Neural progenitor cell (in vitro differentiated cells): ENCODE results near the gene MEGF6. TPM values are rescaled to one million over a fixed set of nuclear protein-coding genes. Genes with fewer than 3 reads are reported as not detected.

ENCODE experiments used
- DNase-seq: peaks from one replicate; pipeline ENCODE4 v3.0.0-alpha.2; 2016; ENCODE audit warnings: low spot score
- H2AFZ ChIP-seq: fragments of 200-600 bp; sonication (generic); replicated peaks from 2 replicates; pipeline ENCODE4 v1.6.1; 2016; ENCODE audit warnings: antibody characterized with exemption
- H3F3A ChIP-seq: fragments of 200-600 bp; sonication (generic); 2 replicates; pipeline ENCODE4 v1.6.1; 2016; ENCODE audit warnings: antibody characterized with exemption, low read depth
- H3K27ac ChIP-seq: fragments of 200-600 bp; sonication (generic); 2 replicates; pipeline ENCODE4 v1.5.1; 2016; ENCODE audit warnings: mild to moderate bottlenecking
- H3K27me3 ChIP-seq: fragments of 200-600 bp; sonication (generic); 2 replicates; pipeline ENCODE4 v1.6.1; 2016; ENCODE audit warnings: mild to moderate bottlenecking, moderate library complexity
- H3K36me3 ChIP-seq: fragments of 200-600 bp; sonication (generic); 2 replicates; pipeline ENCODE4 v1.5.1; 2016
- H3K4me1 ChIP-seq: fragments of 200-600 bp; sonication (generic); 2 replicates; pipeline ENCODE4 v1.6.1; 2016; ENCODE audit warnings: mixed run types
- H3K4me2 ChIP-seq: fragments of 200-600 bp; sonication (generic); 2 replicates; pipeline ENCODE4 v1.6.1; 2016
- H3K4me3 ChIP-seq: fragments of 200-600 bp; sonication (generic); 2 replicates; pipeline ENCODE4 v1.5.1; 2016
- H3K79me2 ChIP-seq: fragments of 200-600 bp; sonication (generic); 2 replicates; pipeline ENCODE4 v1.6.1; 2016; ENCODE audit warnings: low read depth
- H3K9ac ChIP-seq: fragments of 200-600 bp; sonication (generic); 2 replicates; pipeline ENCODE4 v1.6.1; 2016
- H3K9me3 ChIP-seq: fragments of 200-600 bp; sonication (generic); 2 replicates; pipeline ENCODE4 v1.5.1; 2016; ENCODE audit warnings: low read depth
- H4K20me1 ChIP-seq: fragments of 200-600 bp; sonication (generic); 2 replicates; pipeline ENCODE4 v1.6.1; 2016; ENCODE audit warnings: low read depth
- H3K27ac Mint-ChIP-seq: 3 replicates; pipeline ENCODE4 v1.8.0; 2021; ENCODE audit warnings: mixed read lengths
- H3K27me3 Mint-ChIP-seq: 2 replicates; pipeline ENCODE4 v1.8.0; 2022; ENCODE audit warnings: low read depth, mild to moderate bottlenecking, inconsistent platforms, moderate library complexity, mixed read lengths; ENCODE audit not compliant: insufficient read depth
- H3K36me3 Mint-ChIP-seq: 3 replicates; pipeline ENCODE4 v1.8.0; 2021; ENCODE audit warnings: mixed read lengths
- H3K4me1 Mint-ChIP-seq: 3 replicates; pipeline ENCODE4 v1.8.0; 2021; ENCODE audit warnings: mixed read lengths
- H3K4me3 Mint-ChIP-seq: 3 replicates; pipeline ENCODE4 v1.8.0; 2021; ENCODE audit warnings: mild to moderate bottlenecking, moderate library complexity, mixed read lengths
- H3K9me3 Mint-ChIP-seq: 3 replicates; pipeline ENCODE4 v1.8.0; 2020; ENCODE audit warnings: mixed read lengths
- EZH2 ChIP-seq: fragments of 200-600 bp; sonication (generic); IDR thresholded peaks from 2 replicates; pipeline ENCODE4 v1.6.1; 2017; ENCODE audit warnings: antibody characterized with exemption, mild to moderate bottlenecking, moderate library complexity
- EZH2phosphoT487 ChIP-seq: fragments of 200-600 bp; sonication (generic); IDR thresholded peaks from 2 replicates; pipeline ENCODE4 v1.6.1; 2017; ENCODE audit warnings: antibody characterized with exemption
- total RNA-seq: library from RNA; depleted of rRNA; stranded (reverse); fragments of >200 nt; gene quantifications from 2 replicates; pipeline ENCODE4 v1.2.3, GENCODE V29; 2015; ENCODE audit warnings: low replicate concordance
- TF ChIP-seq, protein P1 (sequence below): fragments of 200-600 bp; sonication (generic); IDR thresholded peaks from 2 replicates; pipeline ENCODE4 v1.5.1; 2017; ENCODE audit warnings: antibody characterized with exemption, mild to moderate bottlenecking

MEGF6 gene
- total RNA-seq, 1 donor from 2014 or later, result 1.7 TPM

DNA sequence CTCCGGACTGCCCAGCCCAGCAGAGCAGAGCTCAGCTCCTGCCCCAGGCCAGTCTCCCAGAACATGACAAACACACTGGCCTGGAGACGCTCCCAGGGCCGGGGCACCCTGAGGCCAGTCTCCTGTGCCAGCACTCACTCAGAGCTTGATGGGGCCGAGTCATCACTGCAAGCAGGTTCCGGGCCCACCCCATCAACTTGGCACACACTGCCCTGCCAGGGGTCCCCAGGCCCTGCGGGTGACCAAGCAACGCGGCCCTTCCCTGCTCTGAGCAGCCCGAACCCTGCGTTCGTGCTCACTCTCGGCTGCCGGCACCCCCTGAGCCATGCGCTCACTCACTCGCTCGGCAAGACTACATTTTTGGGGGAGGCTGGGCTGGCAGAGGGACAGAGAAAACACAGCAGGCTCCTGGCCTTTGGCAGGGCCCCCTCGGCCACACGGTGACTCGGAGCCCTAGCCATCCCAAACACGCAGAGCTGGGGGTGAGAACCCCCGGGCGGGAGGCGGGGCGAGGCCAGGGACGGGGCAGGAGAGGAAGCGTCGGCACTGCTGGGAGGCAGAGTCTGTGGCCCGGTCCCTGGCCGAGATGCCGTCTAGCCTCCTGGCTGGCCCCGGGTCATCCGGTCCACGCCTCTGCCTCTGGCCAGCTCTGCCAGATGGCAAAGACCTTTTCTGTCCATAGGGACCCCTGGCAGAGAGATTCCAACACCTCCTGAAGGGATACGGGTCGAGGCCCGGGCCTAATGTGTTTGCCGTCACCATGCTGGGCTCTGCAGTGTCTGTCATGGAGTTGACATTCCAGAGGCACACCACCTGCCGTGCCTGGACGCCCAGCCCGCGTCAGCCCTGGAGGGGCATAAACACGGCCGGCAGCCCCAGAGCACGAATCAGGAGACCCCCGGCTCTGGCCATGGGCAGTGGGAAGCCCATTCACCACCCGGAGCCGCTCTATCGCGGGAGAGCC, 68.0 kb downstream of the MEGF6 start:
- no peaks in the 10 kb centered on the region for H3F3A ChIP-seq
- peak overlapping the region; percentile 16 for H3K4me2 ChIP-seq
- Mint-ChIP-seq H3K4me3 (no peak overlapping the region), H3K27me3 (peaks cover 2% of the 10 kb centered on the region), H3K36me3 (no peaks in the 10 kb centered on the region), H3K9me3 (no peaks in the 10 kb centered on the region), H3K4me1 (peaks cover 17% of the 10 kb centered on the region), H3K27ac (no peak overlapping the region)
- no peaks in the 10 kb centered on the region for H3K27me3 ChIP-seq
- no peak overlapping the region for H2AFZ ChIP-seq
- H3K27ac ChIP-seq, result no peak overlapping the region
- peaks cover 25% of the 10 kb centered on the region for H3K4me1 ChIP-seq
- H3K9ac ChIP-seq, result no peak overlapping the region
- no peaks in the 10 kb centered on the region for H3K79me2 ChIP-seq
- peak; percentile 65 for DNase-seq
- H3K36me3 ChIP-seq, result no peaks in the 10 kb centered on the region
- no peaks in the 10 kb centered on the region for H3K9me3 ChIP-seq
- H4K20me1 ChIP-seq, result peaks cover 55% of the 10 kb centered on the region
- no peak overlapping the region for H3K4me3 ChIP-seq
- TF ChIP-seq EZH2, result no peak
- no peak for TF ChIP-seq EZH2phosphoT487
- TF ChIP-seq, protein P1, sequence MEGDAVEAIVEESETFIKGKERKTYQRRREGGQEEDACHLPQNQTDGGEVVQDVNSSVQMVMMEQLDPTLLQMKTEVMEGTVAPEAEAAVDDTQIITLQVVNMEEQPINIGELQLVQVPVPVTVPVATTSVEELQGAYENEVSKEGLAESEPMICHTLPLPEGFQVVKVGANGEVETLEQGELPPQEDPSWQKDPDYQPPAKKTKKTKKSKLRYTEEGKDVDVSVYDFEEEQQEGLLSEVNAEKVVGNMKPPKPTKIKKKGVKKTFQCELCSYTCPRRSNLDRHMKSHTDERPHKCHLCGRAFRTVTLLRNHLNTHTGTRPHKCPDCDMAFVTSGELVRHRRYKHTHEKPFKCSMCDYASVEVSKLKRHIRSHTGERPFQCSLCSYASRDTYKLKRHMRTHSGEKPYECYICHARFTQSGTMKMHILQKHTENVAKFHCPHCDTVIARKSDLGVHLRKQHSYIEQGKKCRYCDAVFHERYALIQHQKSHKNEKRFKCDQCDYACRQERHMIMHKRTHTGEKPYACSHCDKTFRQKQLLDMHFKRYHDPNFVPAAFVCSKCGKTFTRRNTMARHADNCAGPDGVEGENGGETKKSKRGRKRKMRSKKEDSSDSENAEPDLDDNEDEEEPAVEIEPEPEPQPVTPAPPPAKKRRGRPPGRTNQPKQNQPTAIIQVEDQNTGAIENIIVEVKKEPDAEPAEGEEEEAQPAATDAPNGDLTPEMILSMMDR, result no peak

- no peaks in the 10 kb centered on the region for H3K36me3 Mint-ChIP-seq
- H3K4me2 ChIP-seq, result no peak overlapping the region
- H3K9me3 ChIP-seq, result no peaks in the 10 kb centered on the region
- H3K4me3 Mint-ChIP-seq, result no peak overlapping the region
- H3K4me1 ChIP-seq, result peaks cover 25% of the 10 kb centered on the region
- H3K9me3 Mint-ChIP-seq, result no peaks in the 10 kb centered on the region
- H4K20me1 ChIP-seq, result peaks cover 56% of the 10 kb centered on the region
- H2AFZ ChIP-seq, result no peak overlapping the region
- no peak overlapping the region for H3K27ac Mint-ChIP-seq
- H3K4me1 Mint-ChIP-seq, result peaks cover 17% of the 10 kb centered on the region
- no peaks in the 10 kb centered on the region for H3F3A ChIP-seq
- H3K4me3 ChIP-seq, result no peak overlapping the region
- peaks cover 2% of the 10 kb centered on the region for H3K27me3 Mint-ChIP-seq
- no peaks in the 10 kb centered on the region for H3K36me3 ChIP-seq
- H3K27ac ChIP-seq, result no peak overlapping the region
- TF ChIP-seq EZH2 (no peak), EZH2phosphoT487 (no peak)
- TF ChIP-seq, protein P1, result no peak
- H3K79me2 ChIP-seq, result no peaks in the 10 kb centered on the region
- H3K9ac ChIP-seq, result no peak overlapping the region
- no peak for DNase-seq
- no peaks in the 10 kb centered on the region for H3K27me3 ChIP-seq
These were observed 68.6 kb downstream of the MEGF6 start for GRCh38 chr1:3542676-3543075.

- TF ChIP-seq EZH2, result no peak
- TF ChIP-seq, protein P1, result no peak
- no peak for TF ChIP-seq EZH2phosphoT487
- no peak overlapping the region for H3K27ac Mint-ChIP-seq
- DNase-seq, result no peak
- H3K4me1 Mint-ChIP-seq, result peaks cover 17% of the 10 kb centered on the region
- H3K9ac ChIP-seq, result no peak overlapping the region
- H3K27ac ChIP-seq, result no peak overlapping the region
- no peaks in the 10 kb centered on the region for H3K27me3 ChIP-seq
- H3K27me3 Mint-ChIP-seq, result peaks cover 2% of the 10 kb centered on the region
- no peaks in the 10 kb centered on the region for H3K9me3 ChIP-seq
- H3K36me3 ChIP-seq, result no peaks in the 10 kb centered on the region
- H3K4me3 Mint-ChIP-seq, result no peak overlapping the region
- H3K4me3 ChIP-seq, result no peak overlapping the region
- peaks cover 25% of the 10 kb centered on the region for H3K4me1 ChIP-seq
- H3K9me3 Mint-ChIP-seq, result no peaks in the 10 kb centered on the region
- no peaks in the 10 kb centered on the region for H3K79me2 ChIP-seq
- no peak overlapping the region for H2AFZ ChIP-seq
- H3K36me3 Mint-ChIP-seq, result no peaks in the 10 kb centered on the region
- H3K4me2 ChIP-seq, result no peak overlapping the region
- peaks cover 52% of the 10 kb centered on the region for H4K20me1 ChIP-seq
- no peaks in the 10 kb centered on the region for H3F3A ChIP-seq
These were observed 69.4 kb downstream of the MEGF6 start for GRCh38 chr1:3541936-3542335.
